H9 (cell line): ENCODE results near the gene PHF21B. TPM values are rescaled to one million over a fixed set of nuclear protein-coding genes. Genes with fewer than 3 reads are reported as not detected.

Source experiments
- DNase-seq: peaks from one replicate; pipeline ENCODE4 v3.0.0-alpha.2; 2017
- H2AFZ ChIP-seq: one replicate; pipeline ENCODE4 v1.6.1; 2013; ENCODE audit warnings: mild to moderate bottlenecking, low read length, control low read depth, moderate library complexity
- H2AK5ac ChIP-seq: 2 replicates; pipeline ENCODE4 v1.6.1; 2013; ENCODE audit warnings: low read length, control low read depth, mixed read lengths; ENCODE audit not compliant: insufficient read length
- H2BK120ac ChIP-seq: one replicate; pipeline ENCODE4 v1.6.1; 2013; ENCODE audit warnings: low read depth, mild to moderate bottlenecking, low read length, control low read depth, inconsistent platforms; ENCODE audit not compliant: poor library complexity, severe bottlenecking
- H2BK12ac ChIP-seq: 2 replicates; pipeline ENCODE4 v1.6.1; 2013; ENCODE audit warnings: low read length, control low read depth, mixed read lengths, low read depth; ENCODE audit not compliant: insufficient read length
- H2BK15ac ChIP-seq: 2 replicates; pipeline ENCODE4 v1.6.1; 2013; ENCODE audit warnings: low read depth, low read length, control low read depth
- H2BK20ac ChIP-seq: one replicate; pipeline ENCODE4 v1.6.1; 2013; ENCODE audit warnings: low read depth, mild to moderate bottlenecking, low read length, control low read depth, inconsistent platforms; ENCODE audit not compliant: poor library complexity, severe bottlenecking
- H2BK5ac ChIP-seq: 2 replicates; pipeline ENCODE4 v1.6.1; 2013; ENCODE audit warnings: low read length, control low read depth, mixed read lengths; ENCODE audit not compliant: insufficient read length
- H3K14ac ChIP-seq: 2 replicates; pipeline ENCODE4 v1.6.1; 2013; ENCODE audit warnings: low read length, control low read depth; ENCODE audit not compliant: insufficient read depth
- H3K18ac ChIP-seq: 2 replicates; pipeline ENCODE4 v1.6.1; 2013; ENCODE audit warnings: low read depth, mild to moderate bottlenecking, mixed read lengths, low read length, control low read depth; ENCODE audit not compliant: insufficient read length
- H3K23ac ChIP-seq: 2 replicates; pipeline ENCODE4 v1.6.1; 2013; ENCODE audit warnings: low read length, control low read depth, mixed read lengths, low read depth; ENCODE audit not compliant: insufficient read length
- H3K23me2 ChIP-seq: 2 replicates; pipeline ENCODE4 v1.6.1; 2013; ENCODE audit warnings: low read depth, mild to moderate bottlenecking, mixed read lengths, low read length, control low read depth; ENCODE audit not compliant: insufficient read length, poor library complexity, severe bottlenecking
- H3K27ac ChIP-seq: 2 replicates; pipeline ENCODE4 v1.5.1; 2013; ENCODE audit warnings: low read length, control low read depth, mixed read lengths, low read depth; ENCODE audit not compliant: insufficient read length
- H3K27me3 ChIP-seq: 2 replicates; pipeline ENCODE4 v1.6.1; 2013; ENCODE audit warnings: low read length, control low read depth, inconsistent platforms; ENCODE audit not compliant: insufficient read depth
- H3K4ac ChIP-seq: 2 replicates; pipeline ENCODE4 v1.6.1; 2013; ENCODE audit warnings: low read depth, mild to moderate bottlenecking, control low read depth, inconsistent platforms, low read length, moderate library complexity
- H3K4me1 ChIP-seq: 2 replicates; pipeline ENCODE4 v1.6.1; 2013; ENCODE audit warnings: low read length, control low read depth, inconsistent platforms; ENCODE audit not compliant: insufficient read depth
- H3K4me2 ChIP-seq: 2 replicates; pipeline ENCODE4 v1.6.1; 2013; ENCODE audit warnings: low read length, control low read depth, mixed read lengths; ENCODE audit not compliant: insufficient read length, insufficient read depth
- H3K56ac ChIP-seq: 2 replicates; pipeline ENCODE4 v1.6.1; 2013; ENCODE audit warnings: low read depth, mild to moderate bottlenecking, mixed read lengths, low read length, control low read depth; ENCODE audit not compliant: insufficient read length
- H3K79me1 ChIP-seq: 2 replicates; pipeline ENCODE4 v1.6.1; 2013; ENCODE audit warnings: low read depth, mild to moderate bottlenecking, moderate library complexity, low read length, control low read depth, inconsistent platforms; ENCODE audit not compliant: insufficient read depth, poor library complexity, severe bottlenecking
- H3K79me2 ChIP-seq: 2 replicates; pipeline ENCODE4 v1.6.1; 2013; ENCODE audit warnings: low read length, control low read depth, inconsistent platforms; ENCODE audit not compliant: insufficient read depth
- H3K9ac ChIP-seq: 2 replicates; pipeline ENCODE4 v1.6.1; 2013; ENCODE audit warnings: low read length, control low read depth, mixed read lengths; ENCODE audit not compliant: insufficient read length; ENCODE audit errors: extremely low read depth
- H3K9me3 ChIP-seq: one replicate; pipeline ENCODE4 v1.6.1; 2013; ENCODE audit warnings: low read depth, low read length, inconsistent platforms; ENCODE audit not compliant: control insufficient read depth
- H3T11ph ChIP-seq: one replicate; pipeline ENCODE4 v1.6.1; 2013; ENCODE audit warnings: mild to moderate bottlenecking, low read length, control low read depth, inconsistent platforms
- H4K20me1 ChIP-seq: one replicate; pipeline ENCODE4 v1.6.1; 2013; ENCODE audit not compliant: control insufficient read depth, insufficient read length, insufficient read depth
- H4K5ac ChIP-seq: 2 replicates; pipeline ENCODE4 v1.6.1; 2013; ENCODE audit warnings: low read depth, mild to moderate bottlenecking, mixed read lengths, low read length, control low read depth; ENCODE audit not compliant: insufficient read length
- H4K8ac ChIP-seq: replicated peaks from 2 replicates; pipeline ENCODE4 v1.6.1; 2013; ENCODE audit warnings: low read length, control low read depth, mixed read lengths, low read depth; ENCODE audit not compliant: insufficient read length
- H4K91ac ChIP-seq: 2 replicates; pipeline ENCODE4 v1.6.1; 2013; ENCODE audit warnings: low read depth, mild to moderate bottlenecking, moderate library complexity, mixed read lengths, low read length, control low read depth; ENCODE audit not compliant: insufficient read length
- H3K27ac Mint-ChIP-seq, 3 experiments: 2 replicates in 2 of 3; 3 replicates in 1 of 3; pipeline ENCODE4 v1.8.0; 2020 to 2021; ENCODE audit warnings: mixed read lengths in 3 of 3, mild to moderate bottlenecking in 1 of 3, moderate library complexity in 1 of 3
- H3K27me3 Mint-ChIP-seq: 2 replicates; pipeline ENCODE4 v1.8.0; 2021; ENCODE audit warnings: low read depth, mild to moderate bottlenecking, moderate library complexity, mixed read lengths
- H3K36me3 Mint-ChIP-seq, 3 experiments: 2 replicates in 2 of 3; 3 replicates in 1 of 3; pipeline ENCODE4 v1.8.0; 2020 to 2021; ENCODE audit warnings: low read depth in 3 of 3, mixed read lengths in 3 of 3; ENCODE audit not compliant: insufficient read depth in 1 of 3
- H3K4me1 Mint-ChIP-seq, 2 experiments: 2 replicates each; pipeline ENCODE4 v1.8.0; 2020; ENCODE audit warnings: mixed read lengths in 2 of 2
- H3K4me3 Mint-ChIP-seq, 2 experiments: 2 replicates in 1 of 2; 3 replicates in 1 of 2; pipeline ENCODE4 v1.8.0; 2020 to 2021; ENCODE audit warnings: mild to moderate bottlenecking in 2 of 2, mixed read lengths in 2 of 2, moderate library complexity in 1 of 2
- H3K9me3 Mint-ChIP-seq, 2 experiments: 2 replicates in 1 of 2; 3 replicates in 1 of 2; pipeline ENCODE4 v1.8.0; 2020; ENCODE audit warnings: mild to moderate bottlenecking in 2 of 2, mixed read lengths in 2 of 2, moderate library complexity in 1 of 2
- WGBS: extraction: QIAGEN DNeasy Blood & Tissue Kit; methylation state at CpG from one replicate; pipeline ENCODE4 v1.1.7; 2013; ENCODE audit warnings: missing lambda C conversion rate, low lambda C conversion rate, mixed read lengths; ENCODE audit not compliant: insufficient read length; ENCODE audit errors: extremely low coverage; 5-methylcytosine and 5-hydroxymethylcytosine counted together
- total RNA-seq: library from RNA; stranded (reverse); gene quantifications from 2 replicates; pipeline ENCODE4 v1.2.1, GENCODE V29; 2021
- TF ChIP-seq, protein P1 (sequence below): fragments of 200-600 bp; sonication (generic); conservative IDR thresholded peaks from 3 replicates; pipeline ENCODE4 v1.8.0; 2021; ENCODE audit warnings: antibody characterized with exemption, mild to moderate bottlenecking

Gene PHF21B
- total RNA-seq, 1 experiment from 2014 or later: 60.3 TPM

DNA sequence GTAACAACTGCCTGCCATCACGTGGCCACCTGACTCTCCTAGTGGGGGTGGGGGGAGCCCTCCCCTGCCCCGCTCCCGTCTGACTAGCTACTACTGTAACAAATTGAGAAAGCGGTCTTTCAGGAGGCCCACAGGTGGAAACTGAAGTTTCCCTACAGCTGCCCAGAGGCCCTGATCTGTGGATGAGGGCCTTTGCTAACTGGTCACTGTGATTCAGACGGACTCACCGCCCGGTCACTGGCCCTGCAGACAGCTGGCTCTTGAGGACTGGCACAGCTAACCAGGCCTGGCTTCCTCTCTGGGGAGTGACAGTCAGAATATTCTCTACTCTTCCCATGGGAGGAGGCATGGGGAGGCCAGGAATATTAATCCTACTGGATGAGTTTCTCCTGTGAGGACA, 140.6 kb downstream of the PHF21B start:
- H3K27ac Mint-ChIP-seq: peak overlapping the region in 2 of 3 experiments; percentile 55 to 64; a peak in 1 of 7 replicates

More for the DNA sequence above, 140.6 kb downstream of the PHF21B start:
- WGBS: no CpG with 5 or more reads among the region's 7 CpGs
- Histone ChIP-seq H3K27me3 (no peaks in the 10 kb centered on the region), H3K79me2 (no peaks in the 10 kb centered on the region), H3K56ac (no peak overlapping the region), H2BK20ac (no peak overlapping the region), H3K79me1 (no peaks in the 10 kb centered on the region), H3T11ph (no peak overlapping the region), H2AFZ (no peak overlapping the region), H3K23ac (no peak overlapping the region), H2BK12ac (no peak overlapping the region), H2BK15ac (no peak overlapping the region), H2BK120ac (no peak overlapping the region), H2BK5ac (no peak overlapping the region), H3K4ac (no peak overlapping the region), H3K27ac (no peak overlapping the region), H3K18ac (no peak overlapping the region), H3K9ac (no peak overlapping the region), H2AK5ac (no peak overlapping the region), H4K8ac (no peak overlapping the region), H4K5ac (no peak overlapping the region), H4K91ac (no peak overlapping the region), H3K4me1 (no peaks in the 10 kb centered on the region), H3K14ac (no peak overlapping the region), H4K20me1 (no peaks in the 10 kb centered on the region), H3K9me3 (peaks cover 8% of the 10 kb centered on the region), H3K4me2 (no peak overlapping the region), H3K23me2 (no peaks in the 10 kb centered on the region)
- peaks cover 1% of the 10 kb centered on the region; the same call in 1 of the 2 replicates for H3K27me3 Mint-ChIP-seq
- H3K9me3 Mint-ChIP-seq: peaks cover 11% of the 10 kb centered on the region in 2 experiments
- H3K4me3 Mint-ChIP-seq: no peak overlapping the region
- DNase-seq: no peak
- peaks cover 8 to 28% of the 10 kb centered on the region in 2 experiments for H3K4me1 Mint-ChIP-seq
- TF ChIP-seq, protein P1, sequence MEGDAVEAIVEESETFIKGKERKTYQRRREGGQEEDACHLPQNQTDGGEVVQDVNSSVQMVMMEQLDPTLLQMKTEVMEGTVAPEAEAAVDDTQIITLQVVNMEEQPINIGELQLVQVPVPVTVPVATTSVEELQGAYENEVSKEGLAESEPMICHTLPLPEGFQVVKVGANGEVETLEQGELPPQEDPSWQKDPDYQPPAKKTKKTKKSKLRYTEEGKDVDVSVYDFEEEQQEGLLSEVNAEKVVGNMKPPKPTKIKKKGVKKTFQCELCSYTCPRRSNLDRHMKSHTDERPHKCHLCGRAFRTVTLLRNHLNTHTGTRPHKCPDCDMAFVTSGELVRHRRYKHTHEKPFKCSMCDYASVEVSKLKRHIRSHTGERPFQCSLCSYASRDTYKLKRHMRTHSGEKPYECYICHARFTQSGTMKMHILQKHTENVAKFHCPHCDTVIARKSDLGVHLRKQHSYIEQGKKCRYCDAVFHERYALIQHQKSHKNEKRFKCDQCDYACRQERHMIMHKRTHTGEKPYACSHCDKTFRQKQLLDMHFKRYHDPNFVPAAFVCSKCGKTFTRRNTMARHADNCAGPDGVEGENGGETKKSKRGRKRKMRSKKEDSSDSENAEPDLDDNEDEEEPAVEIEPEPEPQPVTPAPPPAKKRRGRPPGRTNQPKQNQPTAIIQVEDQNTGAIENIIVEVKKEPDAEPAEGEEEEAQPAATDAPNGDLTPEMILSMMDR: no peak
- H3K36me3 Mint-ChIP-seq: peaks cover 18 to 25% (median 20%) of the 10 kb centered on the region in 3 experiments
